ENCODE measurements around the gene SLC35F1. TPM values are rescaled to one million over a fixed set of nuclear protein-coding genes. Genes with fewer than 3 reads are reported as not detected.
A peak's percentile ranks its signal among the peaks of the same experiment; 100 is the strongest.

SLC35F1 gene
- total and polyA plus RNA-seq, 8 donors, result under 0.01 to 6.8 (median 0.38) TPM; not detected in 2

- Histone ChIP-seq H3K4me1 (no peaks in the 10 kb centered on the region), H3K36me3 (no peaks in the 10 kb centered on the region), H3K4me3 (no peak overlapping the region), H3K27me3 (no peaks in the 10 kb centered on the region), H3K9me3 (peaks cover 0 to 15% (median 5%) of the 10 kb centered on the region in 4 donors), H3K27ac (no peak overlapping the region)
- TF ChIP-seq POLR2A (IDR thresholded peaks at IDR 0.05) (no peak), EP300 (IDR thresholded peaks at IDR 0.05) (no peak), POLR2AphosphoS5 (IDR thresholded peaks at IDR 0.05) (no peak)
- TF ChIP-seq, protein P1, sequence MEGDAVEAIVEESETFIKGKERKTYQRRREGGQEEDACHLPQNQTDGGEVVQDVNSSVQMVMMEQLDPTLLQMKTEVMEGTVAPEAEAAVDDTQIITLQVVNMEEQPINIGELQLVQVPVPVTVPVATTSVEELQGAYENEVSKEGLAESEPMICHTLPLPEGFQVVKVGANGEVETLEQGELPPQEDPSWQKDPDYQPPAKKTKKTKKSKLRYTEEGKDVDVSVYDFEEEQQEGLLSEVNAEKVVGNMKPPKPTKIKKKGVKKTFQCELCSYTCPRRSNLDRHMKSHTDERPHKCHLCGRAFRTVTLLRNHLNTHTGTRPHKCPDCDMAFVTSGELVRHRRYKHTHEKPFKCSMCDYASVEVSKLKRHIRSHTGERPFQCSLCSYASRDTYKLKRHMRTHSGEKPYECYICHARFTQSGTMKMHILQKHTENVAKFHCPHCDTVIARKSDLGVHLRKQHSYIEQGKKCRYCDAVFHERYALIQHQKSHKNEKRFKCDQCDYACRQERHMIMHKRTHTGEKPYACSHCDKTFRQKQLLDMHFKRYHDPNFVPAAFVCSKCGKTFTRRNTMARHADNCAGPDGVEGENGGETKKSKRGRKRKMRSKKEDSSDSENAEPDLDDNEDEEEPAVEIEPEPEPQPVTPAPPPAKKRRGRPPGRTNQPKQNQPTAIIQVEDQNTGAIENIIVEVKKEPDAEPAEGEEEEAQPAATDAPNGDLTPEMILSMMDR (IDR thresholded peaks at IDR 0.05), result no peak
- intact Hi-C loops (cut with DNase I; ENCODE audit: low total_unique reads), result no loop called here
- WGBS, 5 donors, result 76 to 86% (median 83%) methylated on average over 4 of the region's 4 CpGs
- no peak for DNase-seq
Observed at GRCh38 chr6:117870486-117871242, 36.4 kb upstream of the SLC35F1 start.

DNA sequence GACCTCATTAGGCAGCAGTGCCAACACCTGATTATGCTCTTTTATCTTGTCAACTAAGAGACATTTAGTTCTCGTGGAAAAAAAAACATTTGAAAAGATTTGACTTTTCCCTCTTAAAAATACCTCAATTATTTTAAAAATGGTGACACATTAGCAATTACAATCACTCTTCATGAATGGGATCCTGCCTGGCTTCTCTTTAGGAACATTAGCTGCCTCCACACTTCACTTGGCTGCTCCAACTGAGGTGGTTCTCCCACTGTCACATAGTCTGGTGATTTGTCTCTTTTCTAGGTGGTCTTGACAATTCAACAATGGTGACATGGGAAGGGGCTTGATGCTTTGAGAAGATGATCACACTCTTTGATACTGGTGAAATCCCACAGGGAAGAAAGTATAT, 26.2 kb upstream of the SLC35F1 start:
- Histone ChIP-seq H3K36me3 (no peaks in the 10 kb centered on the region), H3K9me3 (no peaks in the 10 kb centered on the region), H3K27me3 (no peaks in the 10 kb centered on the region), H3K4me3 (no peak overlapping the region), H3K4me1 (no peaks in the 10 kb centered on the region), H3K27ac (no peak overlapping the region)
- TF ChIP-seq EP300 (IDR thresholded peaks at IDR 0.05), result no peak
- intact Hi-C loops (cut with DNase I; ENCODE audit: low total_unique reads), result no loop called here
- 34 to 56% (median 46%) methylated on average over 1 of the region's 1 CpG for WGBS, 5 donors
- no peak for DNase-seq

DNA sequence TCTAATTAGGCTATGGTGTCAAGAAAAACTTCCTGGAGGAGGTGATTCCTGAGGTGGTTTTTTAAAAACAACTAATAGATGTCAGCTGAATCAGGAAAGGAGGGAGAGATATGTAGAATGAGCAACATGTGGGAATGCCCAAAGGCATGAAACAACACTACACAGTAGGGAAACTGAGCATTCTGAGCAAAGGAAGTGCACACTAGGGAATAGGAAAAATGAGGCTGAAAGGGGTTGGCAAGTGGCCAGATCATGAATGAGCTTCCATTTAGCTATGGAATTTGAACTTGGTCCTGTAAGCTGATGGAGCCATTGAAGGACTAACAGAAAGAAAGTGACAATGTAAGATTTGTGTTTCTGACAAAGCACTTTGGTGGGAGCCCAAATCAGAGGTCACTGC, 16.9 kb upstream of the SLC35F1 start:
- TF ChIP-seq POLR2A (IDR thresholded peaks at IDR 0.05) (no peak), POLR2AphosphoS5 (IDR thresholded peaks at IDR 0.05) (no peak), EP300 (IDR thresholded peaks at IDR 0.05) (no peak)
- TF ChIP-seq, protein P1 (IDR thresholded peaks at IDR 0.05), result no peak
- Histone ChIP-seq H3K27ac (no peak overlapping the region), H3K4me3 (no peak overlapping the region), H3K36me3 (no peaks in the 10 kb centered on the region), H3K9me3 (no peaks in the 10 kb centered on the region), H3K27me3 (no peaks in the 10 kb centered on the region), H3K4me1 (no peaks in the 10 kb centered on the region)
- peak in 1 of 2 donors; percentile 3 for DNase-seq
- intact Hi-C loops (cut with DNase I; ENCODE audit: low total_unique reads), result no loop called here

- 6 to 9% (median 7%) methylated on average over 14 of the region's 14 CpGs for WGBS, 5 donors
- Histone ChIP-seq H3K27me3 (peaks cover 0 to 68% (median 34%) of the 10 kb centered on the region in 3 donors), H3K27ac (no peak overlapping the region), H3K9me3 (no peaks in the 10 kb centered on the region), H3K36me3 (no peaks in the 10 kb centered on the region), H3K4me1 (peaks cover 14 to 25% (median 20%) of the 10 kb centered on the region in 4 donors), H3K4me3 (peak overlapping the region; percentile 62 to 88 (median 71))
- no peak for DNase-seq
- TF ChIP-seq EP300 (IDR thresholded peaks at IDR 0.05) (no peak), POLR2A (IDR thresholded peaks at IDR 0.05) (no peak), POLR2AphosphoS5 (IDR thresholded peaks at IDR 0.05) (no peak)
- TF ChIP-seq, protein P1 (IDR thresholded peaks at IDR 0.05), result no peak
- intact Hi-C loops (cut with DNase I; ENCODE audit: low total_unique reads), result no loop called here
Observed at GRCh38 chr6:117906507-117906957, 532 bp upstream of the SLC35F1 start.
